Cerebellar cortex (tissue), 1 donor: ENCODE results near the gene TOP3A.

Experiments used
- DNase-seq: peaks from one replicate; pipeline ENCODE4 v3.0.0-alpha.2; 2015; ENCODE audit warnings: low spot score

The TOP3A gene

DNA sequence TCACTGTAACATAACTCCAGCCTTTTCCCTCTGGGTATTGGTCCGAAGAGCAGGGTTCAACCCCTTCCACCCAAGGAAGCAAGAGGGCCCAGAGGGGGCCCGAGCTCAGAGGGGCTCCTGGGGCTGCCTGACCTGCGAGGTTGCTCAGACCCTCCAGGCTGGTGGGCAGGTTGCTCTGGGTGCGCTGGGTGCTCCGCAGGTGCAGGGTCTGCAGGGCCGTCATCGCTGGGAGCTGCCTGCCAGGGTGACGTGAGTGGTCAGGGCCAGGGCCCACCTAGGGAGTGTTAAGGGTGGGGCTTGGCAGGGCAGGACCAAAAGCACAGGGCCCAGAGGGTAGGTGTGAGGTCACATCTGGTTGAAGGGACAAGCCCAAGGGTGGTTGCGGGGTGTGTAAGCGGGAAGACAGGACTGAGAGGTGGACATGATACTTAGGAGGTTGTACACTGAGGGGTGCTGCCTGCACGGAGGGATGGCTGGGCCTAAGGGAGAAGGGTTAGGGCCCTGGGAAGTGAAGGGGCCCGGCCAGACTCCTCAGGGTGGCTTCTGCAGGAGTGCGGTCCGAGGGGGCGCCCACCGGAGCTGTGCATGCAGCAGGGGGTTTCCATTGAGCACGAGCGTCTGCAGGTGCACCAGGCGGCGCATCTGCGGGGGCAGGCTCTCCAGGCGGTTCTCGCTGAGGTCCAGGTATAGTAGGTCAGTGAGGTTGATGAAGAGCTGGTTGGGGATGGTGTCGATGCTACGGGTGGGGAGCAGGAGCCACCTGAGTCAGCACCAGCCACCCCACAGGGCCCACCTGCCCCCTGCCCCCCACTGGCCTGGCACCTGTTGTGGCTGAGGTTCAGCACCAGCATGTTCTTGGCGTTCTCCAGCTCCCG is 60.6 kb downstream of the TOP3A start:
- no peak for DNase-seq

GRCh38 chr17:18253187-18253884 is 61.5 kb downstream of the TOP3A start:
- no peak for DNase-seq

GRCh38 chr17:18252160-18252559 is 62.6 kb downstream of the TOP3A start:
- no peak for DNase-seq

GRCh38 chr17:18251204-18251603 is 63.6 kb downstream of the TOP3A start:
- DNase-seq, result peak; percentile 56

DNA sequence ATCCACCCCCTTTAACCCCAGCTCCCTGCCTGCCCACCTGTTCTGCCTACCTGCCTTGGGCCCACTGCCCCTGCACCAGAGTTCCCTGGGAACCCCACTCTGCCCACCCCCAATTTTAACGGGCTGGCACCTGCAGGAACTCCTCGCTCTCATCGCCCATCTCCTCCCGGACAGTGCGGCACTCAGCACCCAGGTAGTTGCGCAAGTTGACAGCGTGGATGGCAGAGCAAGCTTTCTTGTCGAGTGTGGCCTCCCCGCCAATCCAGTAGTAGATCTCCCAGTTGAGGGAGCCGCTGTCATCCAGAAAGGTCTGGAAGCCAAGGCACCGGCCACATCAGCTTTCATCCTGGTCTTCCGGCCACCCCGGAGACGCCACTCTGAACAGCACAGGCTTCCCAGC is 64.1 kb downstream of the TOP3A start:
- no peak for DNase-seq

GRCh38 chr17:18250259-18250658 is 64.5 kb downstream of the TOP3A start:
- no peak for DNase-seq

DNA sequence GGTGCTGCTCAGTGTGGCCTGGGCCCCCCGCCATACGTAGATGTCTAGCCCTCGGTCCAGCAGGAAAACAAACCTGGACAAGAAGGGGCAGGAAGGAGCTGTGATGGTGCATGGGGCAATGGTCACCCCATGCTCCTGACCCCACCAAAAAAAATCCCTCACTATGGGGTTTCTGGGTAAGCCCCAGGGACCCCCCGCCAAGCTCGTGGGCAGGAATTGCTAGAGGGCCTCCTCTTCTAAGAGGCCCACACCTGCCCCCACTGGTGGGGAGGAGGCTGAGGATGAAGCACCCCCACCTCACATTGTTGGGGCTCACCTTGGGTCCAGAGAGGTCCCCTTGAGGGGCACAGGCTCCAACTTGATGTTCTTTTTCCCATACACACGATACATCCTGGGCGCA is 66.0 kb downstream of the TOP3A start:
- DNase-seq, result no peak

DNA sequence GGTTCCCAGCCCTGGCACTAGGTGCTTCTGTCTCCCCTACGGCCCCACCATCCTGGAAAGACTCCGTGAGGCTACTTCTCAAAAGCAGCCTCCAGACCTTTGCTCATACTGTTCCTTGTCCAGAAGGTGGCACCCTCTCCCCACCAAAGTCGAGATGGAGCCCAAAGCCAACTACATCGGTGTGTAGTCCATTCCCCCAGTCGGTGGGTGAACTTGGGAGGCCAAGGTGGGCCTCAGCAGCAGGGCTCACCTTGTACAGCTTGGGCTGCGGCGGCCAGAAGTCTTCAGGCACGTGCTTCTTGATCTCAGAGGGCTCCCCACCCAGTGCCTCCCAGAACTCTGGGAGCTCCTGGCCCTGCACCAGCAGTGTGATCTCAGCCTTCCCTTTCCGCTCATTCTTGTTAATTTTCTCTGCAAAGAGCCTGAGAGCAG is 66.5 kb downstream of the TOP3A start:
- peak; percentile 86 for DNase-seq

- DNase-seq, result no peak
Observed at GRCh38 chr17:18247613-18248001, 67.2 kb downstream of the TOP3A start.

- DNase-seq, result no peak
Observed at GRCh38 chr17:18246880-18247612, 67.7 kb downstream of the TOP3A start.

DNA sequence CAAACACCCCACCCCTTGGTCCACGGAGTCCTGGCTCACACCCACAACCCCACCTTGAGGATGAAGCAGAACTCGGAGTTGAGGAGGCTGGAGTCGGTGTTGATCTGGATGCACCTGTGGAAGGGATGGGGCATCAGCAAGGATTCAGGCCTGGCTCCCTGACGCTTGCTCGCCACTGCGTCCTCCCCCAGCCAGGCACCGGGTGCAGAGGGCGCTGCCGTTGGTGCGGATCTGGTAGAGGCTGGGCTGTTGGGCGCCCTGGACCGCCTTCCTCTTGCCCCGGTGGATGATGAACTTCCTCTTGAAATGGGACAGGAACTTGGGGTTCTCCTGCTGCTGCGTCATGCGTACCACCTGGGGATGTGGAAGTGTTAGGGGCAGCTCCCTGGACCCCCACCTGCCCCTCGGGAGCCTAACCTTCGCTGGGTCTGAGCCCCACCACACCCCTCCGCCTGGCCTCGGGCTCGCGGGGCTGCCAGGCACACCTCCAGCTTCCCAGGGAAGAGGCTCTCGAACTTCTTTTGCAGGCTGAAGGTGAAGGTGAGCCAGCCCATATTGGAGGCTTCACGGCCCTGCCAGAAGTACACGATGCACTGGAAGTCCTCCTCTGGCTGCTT is 68.6 kb downstream of the TOP3A start:
- no peak for DNase-seq

- no peak for DNase-seq
Observed at GRCh38 chr17:18245038-18245776, 69.6 kb downstream of the TOP3A start.

- DNase-seq, result no peak
Observed at GRCh38 chr17:18241229-18241871, 73.4 kb downstream of the TOP3A start.

GRCh38 chr17:18240449-18240848 is 74.3 kb downstream of the TOP3A start:
- no peak for DNase-seq

DNA sequence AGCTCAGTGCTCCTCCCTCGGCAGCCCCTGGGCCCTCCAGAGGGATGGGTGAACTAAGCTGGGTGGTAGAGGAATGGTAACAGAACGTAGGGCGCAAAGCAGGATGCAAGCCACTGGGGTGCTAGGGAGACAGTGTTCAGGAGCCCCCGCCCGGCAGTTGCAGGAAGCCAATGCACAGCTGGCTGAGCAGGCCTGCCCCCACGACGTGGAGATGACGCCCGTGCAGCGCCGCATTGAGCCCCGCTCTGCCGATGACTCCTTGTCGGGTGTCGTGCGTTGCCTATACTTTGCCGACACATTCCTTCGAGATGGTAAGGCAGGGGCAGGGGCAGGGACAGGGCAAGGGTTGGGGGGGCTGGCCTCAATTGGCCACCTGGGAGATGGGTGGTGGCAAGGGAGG is 76.5 kb downstream of the TOP3A start:
- no peak for DNase-seq

GRCh38 chr17:18237461-18237860 is 77.3 kb downstream of the TOP3A start:
- DNase-seq, result no peak

GRCh38 chr17:18236494-18236893 is 78.3 kb downstream of the TOP3A start:
- no peak for DNase-seq

- DNase-seq, result no peak
Observed at GRCh38 chr17:18235743-18236256, 79.0 kb downstream of the TOP3A start.

- DNase-seq, result no peak
Observed at GRCh38 chr17:18234853-18235380, 79.9 kb downstream of the TOP3A start.

- no peak for DNase-seq
Observed at GRCh38 chr17:18233803-18234518, 80.8 kb downstream of the TOP3A start.
